Measurements from ENCODE around the gene TMA16. TPM values are rescaled to one million over a fixed set of nuclear protein-coding genes. Genes with fewer than 3 reads are reported as not detected.

TMA16 gene
- total and polyA plus RNA-seq, 2 donors (not counting 1 experiment from before 2014, with no cell fraction given), result 6.5 to 40.5 TPM

DNA sequence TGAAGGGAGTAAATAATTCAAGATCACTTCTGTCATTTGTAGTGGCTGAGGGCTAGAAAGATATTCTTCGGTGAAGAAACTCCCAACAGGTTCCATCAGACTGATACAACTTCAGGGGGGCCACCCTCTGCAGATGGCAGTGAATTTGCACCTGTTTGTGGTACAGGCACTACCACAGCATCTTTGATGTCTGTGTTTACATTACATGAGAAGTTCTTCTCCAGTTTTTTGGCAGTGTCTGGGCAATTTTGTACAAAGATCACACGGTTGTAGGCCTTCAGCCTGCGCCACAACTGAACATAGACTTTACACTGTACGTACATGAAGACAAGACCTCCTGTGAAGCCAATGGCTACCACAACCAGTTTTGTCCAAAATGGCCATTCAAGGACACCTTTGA, 34.2 kb downstream of the TMA16 start:
- Histone ChIP-seq H3K4me1 (ENCODE audit: control insufficient read depth in 2 of 2, insufficient read depth in 2 of 2, low read length in 2 of 2) (no peaks in the 10 kb centered on the region), H3K9me3 (ENCODE audit: control extremely low read depth in 1 of 3, control insufficient read depth in 2 of 3, insufficient read depth in 1 of 3, low read length in 2 of 3) (no peaks in the 10 kb centered on the region), H2AFZ (ENCODE audit: insufficient read depth, low read depth, low read length, poor library complexity, severe bottlenecking) (no peak overlapping the region), H4K20me1 (ENCODE audit: control insufficient read depth, insufficient read depth, low read length, poor library complexity, severe bottlenecking) (peaks cover 8% of the 10 kb centered on the region), H3K9ac (ENCODE audit: low read length) (no peak overlapping the region), H3K4me3 (ENCODE audit: control extremely low read depth in 1 of 5, extremely low read depth in 1 of 5, insufficient read depth in 1 of 5, low read depth in 2 of 5, low read length in 4 of 5) (no peak overlapping the region), H3K27ac (ENCODE audit: low read length in 2 of 2) (no peak overlapping the region), H3K79me2 (ENCODE audit: control insufficient read depth, insufficient read depth, low read length) (peaks cover 3% of the 10 kb centered on the region), H3K36me3 (replicated peaks in 1 of 2; ENCODE audit: control extremely low read depth in 1 of 2, control insufficient read depth in 1 of 2, extremely low read depth in 1 of 2, insufficient read depth in 2 of 2, low read length in 1 of 2) (peaks cover 21 to 70% of the 10 kb centered on the region in 2 experiments), H3K27me3 (replicated peaks in 1 of 4; ENCODE audit: control extremely low read depth in 1 of 4, control insufficient read depth in 3 of 4, insufficient read depth in 4 of 4, low read length in 3 of 4) (no peaks in the 10 kb centered on the region), H3K4me2 (replicated peaks; ENCODE audit: low read depth, low read length, poor library complexity, severe bottlenecking) (no peak overlapping the region)
- intact Hi-C loops (cut with micrococcal nuclease), result no loop called here
- TF ChIP-seq CTCF (IDR thresholded peaks at IDR 0.05) (no peak), EZH2 (IDR thresholded peaks at IDR 0.05; ENCODE audit: borderline replicate concordance, insufficient read depth, low read depth, low read length, poor library complexity, severe bottlenecking) (no peak)
- H3K9me3 Mint-ChIP-seq (ENCODE audit: insufficient read depth), result no peaks in the 10 kb centered on the region
- H3K4me1 Mint-ChIP-seq, result peaks cover 18% of the 10 kb centered on the region
- H3K27me3 Mint-ChIP-seq, result no peaks in the 10 kb centered on the region
- ATAC-seq (ENCODE audit: low read depth), result no peak
- H3K27ac Mint-ChIP-seq, result no peak overlapping the region
- 100% methylated on average over 3 of the region's 4 CpGs for WGBS (ENCODE audit: insufficient coverage)
- ChIA-PET POLR2A (no interaction called here), CTCF (interaction anchor here (0.7 kb wide), 1 partner anchor 149 kb away, joined by 3 read pairs; no protein-coding TSS in a partner anchor)
- no peak for DNase-seq
- H3K4me3 Mint-ChIP-seq, result no peak overlapping the region

DNA sequence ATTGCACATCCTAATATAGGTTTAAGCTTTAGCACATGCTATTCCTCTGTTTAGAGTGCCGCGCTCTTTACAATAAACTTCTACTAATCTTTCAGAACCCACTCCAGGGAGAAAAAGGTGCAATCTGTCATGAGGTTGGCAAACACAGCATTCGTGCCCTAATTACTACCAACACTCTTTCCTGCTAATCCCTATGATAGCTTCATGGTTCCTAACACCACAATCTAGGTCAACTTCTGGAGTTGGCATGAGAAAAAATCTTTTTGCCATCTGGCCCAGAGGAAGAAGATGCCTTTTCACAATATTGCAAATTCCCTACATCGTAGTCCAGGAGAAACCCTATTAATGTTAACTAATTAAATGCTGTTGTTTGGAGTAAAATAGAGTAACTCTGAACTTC, 39.6 kb downstream of the TMA16 start:
- Mint-ChIP-seq H3K9me3 (ENCODE audit: insufficient read depth) (no peaks in the 10 kb centered on the region), H3K4me1 (peaks cover 25% of the 10 kb centered on the region), H3K27ac (peak overlapping the region; percentile 26), H3K27me3 (no peaks in the 10 kb centered on the region), H3K4me3 (no peak overlapping the region)
- Histone ChIP-seq H3K9me3 (ENCODE audit: control extremely low read depth in 1 of 3, control insufficient read depth in 2 of 3, insufficient read depth in 1 of 3, low read length in 2 of 3) (no peaks in the 10 kb centered on the region), H3K4me3 (ENCODE audit: control extremely low read depth in 1 of 5, extremely low read depth in 1 of 5, insufficient read depth in 1 of 5, low read depth in 2 of 5, low read length in 4 of 5) (no peak overlapping the region), H3K4me1 (ENCODE audit: control insufficient read depth in 2 of 2, insufficient read depth in 2 of 2, low read length in 2 of 2) (no peaks in the 10 kb centered on the region), H3K79me2 (ENCODE audit: control insufficient read depth, insufficient read depth, low read length) (peaks cover 35% of the 10 kb centered on the region), H3K36me3 (replicated peaks in 1 of 2; ENCODE audit: control extremely low read depth in 1 of 2, control insufficient read depth in 1 of 2, extremely low read depth in 1 of 2, insufficient read depth in 2 of 2, low read length in 1 of 2) (peaks cover 8 to 74% of the 10 kb centered on the region in 2 experiments), H3K4me2 (replicated peaks; ENCODE audit: low read depth, low read length, poor library complexity, severe bottlenecking) (no peak overlapping the region), H4K20me1 (ENCODE audit: control insufficient read depth, insufficient read depth, low read length, poor library complexity, severe bottlenecking) (peaks cover 24% of the 10 kb centered on the region), H3K27me3 (replicated peaks in 1 of 4; ENCODE audit: control extremely low read depth in 1 of 4, control insufficient read depth in 3 of 4, insufficient read depth in 4 of 4, low read length in 3 of 4) (no peaks in the 10 kb centered on the region), H2AFZ (ENCODE audit: insufficient read depth, low read depth, low read length, poor library complexity, severe bottlenecking) (no peak overlapping the region), H3K27ac (ENCODE audit: low read length in 2 of 2) (no peak overlapping the region), H3K9ac (ENCODE audit: low read length) (no peak overlapping the region)
- DNase-seq, result no peak
- no peak for ATAC-seq (ENCODE audit: low read depth)
- TF ChIP-seq CTCF (IDR thresholded peaks at IDR 0.05) (no peak), EZH2 (IDR thresholded peaks at IDR 0.05; ENCODE audit: borderline replicate concordance, insufficient read depth, low read depth, low read length, poor library complexity, severe bottlenecking) (no peak)
- POLR2A ChIA-PET, result no interaction called here
- 96% methylated on average over 3 of the region's 4 CpGs for WGBS (ENCODE audit: insufficient coverage)
- CTCF ChIA-PET, result interaction anchor here (1.6 to 1.7 kb wide), 2 partner anchors 10 to 13 kb away, joined by 3 to 5 read pairs; no protein-coding TSS in a partner anchor
- intact Hi-C loops (cut with micrococcal nuclease), result no loop called here
